Hematopoietic multipotent progenitor cell treated with erythropoietin and hydrocortisone succinate and interleukin-3 and kit ligand, for 4 days (in vitro differentiated cells): ENCODE results near the gene TMEM107.
A peak's percentile ranks its signal among the peaks of the same experiment; 100 is the strongest.
"Not testable (repeated sequence)": the region's sequence is repeated elsewhere in the genome, so short reads cannot be mapped to it uniquely, and the experiment has no call there.

ENCODE experiments used
- DNase-seq: peaks from one replicate; pipeline ENCODE4 v3.0.0-alpha.2; 2015

TMEM107 gene

DNA sequence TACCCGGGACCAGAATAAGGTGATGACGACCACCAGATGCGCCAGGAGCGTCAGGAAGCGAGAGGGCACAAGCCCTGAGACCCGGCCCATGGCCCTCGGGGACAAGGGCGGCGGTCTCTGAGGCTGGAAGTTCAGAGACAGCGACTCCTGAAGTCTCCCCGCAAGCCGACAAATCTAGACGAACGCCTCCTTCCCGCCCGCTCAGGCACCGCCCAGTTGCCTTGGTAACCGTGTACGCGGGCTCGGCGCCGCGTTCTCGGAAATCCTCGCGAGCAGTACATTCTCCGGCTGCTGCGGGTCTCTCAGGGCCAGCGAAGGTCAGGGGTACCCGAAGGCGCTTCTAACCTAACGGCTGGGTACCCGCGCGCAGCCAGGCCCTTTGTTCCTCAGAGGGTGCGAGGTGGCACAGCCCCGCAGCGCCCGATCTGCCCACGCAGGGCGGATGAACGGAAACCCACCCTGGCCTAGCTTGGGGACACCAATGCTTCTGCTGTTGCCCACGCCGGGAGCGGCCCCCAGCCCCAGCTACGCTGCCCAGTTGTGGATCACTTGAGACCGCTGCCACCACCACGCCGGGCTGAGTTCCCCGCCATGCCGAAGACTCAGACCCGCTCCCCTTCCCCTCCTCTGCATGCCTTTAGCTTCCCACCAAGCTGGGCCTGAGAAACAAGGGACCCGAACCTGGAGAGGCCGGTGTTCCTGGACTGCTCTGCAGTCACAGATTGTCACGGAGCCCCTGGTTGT, at the start of gene TMEM107:
Gene TMEM107 (minus strand): TSS at position 184 of the 744 bp plus-strand sequence. CDS start 94 bp downstream, at position 90.
- DNase-seq: peak; percentile 96

DNA sequence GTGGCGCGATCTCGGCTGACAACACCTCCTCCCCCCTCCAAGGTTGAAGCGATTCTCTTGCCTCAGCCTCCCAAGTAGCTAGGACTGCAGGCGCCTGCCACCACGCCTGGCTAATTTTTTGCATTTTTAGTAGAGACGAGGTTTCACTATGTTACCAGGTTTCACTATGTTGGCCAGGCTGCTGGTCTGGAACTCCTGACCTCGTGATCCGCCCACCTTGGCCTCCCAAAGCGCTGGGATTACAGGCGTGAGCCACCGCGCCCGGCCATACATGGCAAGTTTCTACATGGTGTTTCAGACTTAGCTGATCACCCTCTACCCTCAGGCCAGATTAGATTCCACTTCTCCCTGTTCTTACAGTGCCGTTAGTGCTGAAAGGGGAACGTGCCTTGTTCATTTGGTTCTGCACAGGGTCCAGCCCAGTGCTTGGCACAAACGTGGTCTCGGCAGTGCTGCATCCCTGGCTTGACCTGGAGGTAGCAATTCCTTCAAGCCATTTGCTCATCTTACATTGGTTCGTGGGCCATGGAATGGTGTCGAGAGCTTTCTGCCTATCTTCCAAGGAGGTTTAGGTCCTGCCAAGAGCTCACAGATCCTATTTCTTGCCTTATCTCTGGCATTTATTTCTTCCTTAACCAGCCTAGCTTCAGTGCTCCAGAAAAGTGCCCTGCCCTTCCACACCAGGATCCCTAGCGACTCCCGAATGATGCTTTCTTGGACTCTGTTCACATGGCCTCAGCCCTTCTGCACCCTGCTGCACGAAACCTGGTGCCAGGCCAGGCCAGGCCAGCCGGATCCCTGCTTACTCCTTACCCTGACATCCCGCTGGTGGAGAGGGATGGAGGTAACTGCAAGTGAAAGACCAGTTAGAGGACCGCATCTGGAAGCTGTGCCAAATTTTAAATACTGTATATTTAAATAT, 49.0 kb upstream of the TMEM107 start:
- no peak for DNase-seq

DNA sequence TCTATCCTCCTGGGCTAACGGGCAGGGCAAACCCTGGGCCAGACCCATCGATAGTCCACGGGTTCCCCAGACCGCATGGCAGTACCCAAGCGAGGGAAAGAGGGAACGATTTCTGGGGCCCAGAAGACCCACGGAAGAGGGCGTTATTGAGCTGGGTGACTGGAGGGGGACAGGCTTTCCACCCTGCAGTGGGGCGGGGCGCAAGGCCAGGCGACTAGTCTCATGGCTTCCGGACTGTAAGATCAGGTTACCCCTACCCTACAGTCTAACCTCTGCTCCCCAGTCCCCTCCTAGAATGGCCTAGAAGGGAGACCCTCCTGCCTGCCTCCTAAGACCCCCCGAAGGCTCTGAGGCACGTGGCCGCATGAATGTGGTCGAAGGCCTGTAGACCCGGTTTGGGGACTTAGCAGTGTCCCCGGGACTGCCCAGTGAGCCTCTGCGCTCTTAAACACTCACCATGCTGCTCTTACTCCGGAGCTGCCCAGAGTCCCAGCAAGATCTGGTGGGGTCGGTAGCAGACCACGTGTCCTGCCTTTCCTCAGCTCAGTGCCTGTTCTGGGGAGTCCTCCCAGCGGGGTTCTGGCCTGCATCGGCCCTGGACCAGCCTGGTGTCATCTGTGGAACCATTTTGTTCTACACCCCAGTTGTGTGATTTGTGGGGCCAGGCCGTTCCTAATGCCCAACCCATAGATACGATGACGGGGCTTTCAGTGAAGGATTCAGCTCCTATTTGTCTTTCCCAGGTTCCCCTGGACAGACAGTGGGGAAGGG, 47.4 kb upstream of the TMEM107 start:
- DNase-seq: peak; percentile 91

DNA sequence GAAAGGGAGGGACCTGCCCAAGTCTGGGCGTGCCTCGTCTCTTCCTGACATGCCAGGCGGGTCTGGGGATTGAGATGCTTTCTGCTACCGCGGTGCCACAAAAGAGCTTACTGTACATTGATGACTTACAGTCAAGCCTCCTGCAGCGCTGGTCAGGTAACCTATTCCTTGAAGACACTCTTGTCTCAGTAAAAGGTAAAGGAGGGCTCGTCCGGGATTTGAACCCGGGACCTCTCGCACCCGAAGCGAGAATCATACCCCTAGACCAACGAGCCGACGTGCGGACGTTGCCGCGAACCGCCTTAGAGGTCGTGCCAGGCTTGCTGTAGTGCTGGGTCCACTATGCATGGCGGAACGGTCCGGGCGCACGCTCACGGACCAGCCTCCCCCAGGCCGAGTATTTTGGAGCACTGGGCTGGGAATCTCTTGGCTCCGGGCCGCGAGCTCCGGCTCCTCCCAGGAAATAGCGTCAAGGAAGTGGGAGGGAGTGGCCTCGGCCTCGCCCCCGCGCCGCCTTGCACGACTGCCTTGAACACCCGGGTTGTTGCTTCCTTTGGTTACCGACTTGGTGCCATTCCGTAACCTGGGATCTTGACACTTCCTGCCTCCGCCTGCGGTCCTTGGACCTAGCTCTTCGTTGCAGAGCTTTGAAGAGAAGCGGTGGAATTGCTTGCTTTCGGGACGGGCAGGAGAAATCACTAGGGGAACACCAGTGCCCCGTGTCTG, 46.6 kb upstream of the TMEM107 start:
- DNase-seq: peak; percentile 97

DNA sequence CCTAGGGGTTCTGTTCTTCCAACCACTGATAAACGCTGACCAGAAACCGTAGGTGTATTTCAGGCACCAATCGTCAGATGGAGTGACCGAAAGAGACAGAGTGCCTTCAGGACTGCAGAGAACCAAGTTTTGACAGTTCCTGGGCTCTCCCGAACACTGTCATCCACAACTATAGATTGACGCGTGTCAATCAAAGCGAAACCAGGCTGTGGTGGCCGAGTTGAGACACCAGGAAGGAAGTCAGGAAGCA, 46.1 kb upstream of the TMEM107 start:
- DNase-seq: no peak

DNA sequence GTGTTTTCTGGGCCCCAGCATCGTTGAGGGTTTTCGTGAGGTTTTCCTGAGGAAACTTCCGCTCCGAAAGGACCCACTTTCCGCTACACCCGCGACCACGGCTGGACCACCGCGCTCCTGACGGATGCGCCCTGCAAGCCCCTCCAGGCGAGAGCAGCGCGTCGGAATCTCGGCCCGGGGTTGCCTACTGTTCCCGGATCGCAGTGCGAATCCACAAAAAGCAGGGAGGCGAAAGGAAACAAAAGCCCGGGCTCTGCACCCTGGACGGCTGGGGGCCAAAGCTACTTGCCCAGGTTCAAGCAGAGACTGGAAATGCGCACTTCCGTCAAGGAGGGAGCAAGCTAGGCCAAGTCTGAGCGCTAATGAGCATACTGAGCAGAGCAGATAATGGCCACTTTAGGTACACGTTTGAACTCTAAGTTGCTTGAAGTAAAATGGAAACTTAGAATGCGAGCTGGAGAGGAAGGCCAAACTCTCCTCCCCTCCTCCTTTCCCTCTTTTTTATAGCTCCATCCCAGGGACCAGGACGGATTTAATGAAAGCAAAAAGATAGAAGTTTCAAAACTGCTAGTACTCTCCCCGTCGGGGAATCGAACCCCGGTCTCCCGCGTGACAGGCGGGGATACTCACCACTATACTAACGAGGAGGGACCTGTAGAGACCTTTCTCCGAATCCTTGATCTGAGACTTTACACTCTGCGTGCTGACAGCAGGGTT, 45.6 kb upstream of the TMEM107 start:
- DNase-seq: peak; percentile 95

DNA sequence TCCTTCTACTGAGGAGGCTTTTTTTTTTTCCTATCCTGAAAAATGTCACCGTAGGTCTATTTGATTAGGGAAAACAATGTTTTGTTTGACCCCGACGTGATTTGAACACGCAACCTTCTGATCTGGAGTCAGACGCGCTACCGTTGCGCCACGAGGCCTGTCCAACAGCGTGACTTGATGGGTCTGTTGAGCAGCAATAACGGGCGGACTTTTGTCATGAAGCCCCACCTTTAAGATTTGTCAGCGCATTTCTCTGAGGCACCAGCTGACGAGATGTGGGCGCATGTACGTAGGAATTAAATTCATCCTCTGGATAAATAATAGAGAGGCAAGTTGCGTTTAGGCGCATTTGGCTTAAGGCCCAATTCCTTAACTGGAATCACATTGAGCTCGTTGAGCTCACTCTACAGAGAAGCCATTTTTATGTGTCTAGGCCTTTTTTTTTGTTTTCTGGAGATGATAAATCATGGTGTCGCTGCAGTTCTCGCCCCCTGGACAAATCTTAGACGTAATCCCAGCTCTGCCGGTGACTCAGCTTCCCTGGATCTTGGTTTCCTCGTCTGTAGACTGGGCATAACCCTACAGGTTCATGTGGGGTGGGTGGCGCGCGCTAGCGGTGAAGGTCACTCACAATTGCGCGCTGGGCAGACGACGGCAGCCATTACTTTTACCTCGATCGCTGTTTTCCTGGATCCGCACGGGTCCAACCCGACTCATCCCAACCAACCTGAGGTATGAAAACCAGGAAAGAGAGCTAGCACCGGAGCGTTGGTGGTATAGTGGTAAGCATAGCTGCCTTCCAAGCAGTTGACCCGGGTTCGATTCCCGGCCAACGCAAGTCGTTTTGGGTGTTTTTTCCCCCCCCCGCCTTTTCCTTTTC, 44.8 kb upstream of the TMEM107 start:
- peak; percentile 96 for DNase-seq

DNA sequence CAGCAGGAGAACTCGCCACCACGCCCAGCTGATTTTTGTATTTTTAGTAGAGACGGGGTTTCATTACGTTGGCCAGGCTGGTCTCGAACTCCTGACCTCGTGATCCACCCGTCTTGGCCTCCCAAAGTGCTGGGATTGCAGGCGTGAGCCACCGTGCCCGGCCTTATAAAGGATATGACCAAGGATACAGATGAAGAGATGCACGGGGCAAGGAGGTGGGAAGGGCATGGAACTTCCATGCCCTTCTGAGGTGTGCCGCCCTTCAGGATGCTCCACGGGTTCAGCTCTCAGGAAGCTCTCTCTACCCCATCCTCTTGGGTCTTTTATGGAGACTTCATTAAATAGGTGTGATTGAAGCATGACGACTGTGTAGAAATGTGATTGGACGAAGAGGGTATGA, 37.8 kb upstream of the TMEM107 start:
- not testable (repeated sequence) for DNase-seq

DNA sequence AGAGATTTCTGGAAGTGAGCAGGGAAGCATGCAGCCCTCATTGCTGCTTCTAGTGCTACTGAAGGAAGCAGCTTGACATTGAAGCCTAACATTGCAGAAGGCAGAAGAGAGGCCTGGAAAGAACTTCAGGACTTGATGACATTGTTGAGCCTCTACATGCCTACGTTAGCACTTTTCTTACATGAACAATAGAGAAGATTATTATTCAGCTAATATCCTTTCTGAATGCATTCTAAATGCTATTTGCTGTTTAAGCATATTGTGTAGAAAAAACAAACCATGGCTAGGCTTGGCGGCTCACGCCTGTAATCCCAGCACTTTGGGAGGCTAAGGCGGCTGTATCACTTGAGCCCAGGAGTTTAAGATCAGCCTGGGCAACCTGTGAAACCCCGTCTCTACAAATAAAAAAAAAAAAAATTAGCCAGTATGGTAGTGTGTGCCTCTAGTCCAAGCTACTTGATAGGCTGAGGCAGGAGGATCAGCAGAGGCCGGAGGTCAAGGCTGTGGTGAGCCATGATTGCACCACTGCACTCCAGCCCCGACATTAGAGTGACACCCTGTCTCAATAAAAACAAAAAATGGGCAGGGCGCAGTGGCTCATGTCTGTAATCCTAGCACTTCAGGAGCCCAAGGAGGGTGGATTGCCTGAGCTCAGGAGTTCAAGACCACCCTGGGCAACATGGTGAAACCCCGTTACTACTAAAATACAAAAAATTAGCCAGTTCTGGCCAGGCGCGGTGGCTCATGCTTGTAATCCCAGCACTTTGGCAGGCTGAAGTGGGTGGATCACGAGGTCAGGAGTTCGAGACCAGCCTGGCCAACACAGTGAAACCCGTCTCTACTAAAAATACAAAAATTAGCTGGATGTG, 36.4 kb upstream of the TMEM107 start:
- peak; percentile 45 for DNase-seq

DNA sequence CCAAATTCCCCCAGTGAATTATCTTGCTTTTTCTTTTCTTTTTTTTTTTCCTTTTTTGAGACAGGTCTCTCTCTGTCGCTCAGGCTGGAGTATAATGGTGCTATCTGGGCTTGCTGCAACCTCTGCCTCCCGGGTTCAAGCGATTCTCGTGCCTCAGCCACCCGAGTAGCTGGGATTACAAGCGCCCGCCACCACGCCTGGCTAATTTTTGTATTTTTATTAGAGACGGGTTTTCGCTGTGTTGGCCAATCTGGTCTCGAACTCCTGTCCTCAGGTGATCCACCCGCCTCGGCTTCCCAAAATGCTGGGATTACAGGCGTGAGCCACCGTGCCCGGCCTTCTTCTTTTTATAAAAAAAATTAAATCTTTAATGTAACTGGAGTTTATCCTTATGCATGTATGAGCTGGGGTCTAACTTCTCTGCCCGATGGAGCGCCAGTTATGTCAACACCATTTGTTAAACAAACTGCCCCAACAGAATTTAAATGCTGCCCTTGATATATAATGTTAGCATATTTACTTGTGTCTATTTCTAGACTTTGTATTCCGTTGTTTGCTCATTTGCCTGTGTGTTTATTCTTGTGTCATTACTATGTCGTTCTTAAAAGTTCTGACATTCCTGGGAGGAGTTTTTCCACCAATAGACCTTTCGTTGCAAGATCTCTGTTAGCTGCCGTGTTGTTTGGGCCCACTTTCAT, 34.7 kb upstream of the TMEM107 start:
- no peak for DNase-seq

DNA sequence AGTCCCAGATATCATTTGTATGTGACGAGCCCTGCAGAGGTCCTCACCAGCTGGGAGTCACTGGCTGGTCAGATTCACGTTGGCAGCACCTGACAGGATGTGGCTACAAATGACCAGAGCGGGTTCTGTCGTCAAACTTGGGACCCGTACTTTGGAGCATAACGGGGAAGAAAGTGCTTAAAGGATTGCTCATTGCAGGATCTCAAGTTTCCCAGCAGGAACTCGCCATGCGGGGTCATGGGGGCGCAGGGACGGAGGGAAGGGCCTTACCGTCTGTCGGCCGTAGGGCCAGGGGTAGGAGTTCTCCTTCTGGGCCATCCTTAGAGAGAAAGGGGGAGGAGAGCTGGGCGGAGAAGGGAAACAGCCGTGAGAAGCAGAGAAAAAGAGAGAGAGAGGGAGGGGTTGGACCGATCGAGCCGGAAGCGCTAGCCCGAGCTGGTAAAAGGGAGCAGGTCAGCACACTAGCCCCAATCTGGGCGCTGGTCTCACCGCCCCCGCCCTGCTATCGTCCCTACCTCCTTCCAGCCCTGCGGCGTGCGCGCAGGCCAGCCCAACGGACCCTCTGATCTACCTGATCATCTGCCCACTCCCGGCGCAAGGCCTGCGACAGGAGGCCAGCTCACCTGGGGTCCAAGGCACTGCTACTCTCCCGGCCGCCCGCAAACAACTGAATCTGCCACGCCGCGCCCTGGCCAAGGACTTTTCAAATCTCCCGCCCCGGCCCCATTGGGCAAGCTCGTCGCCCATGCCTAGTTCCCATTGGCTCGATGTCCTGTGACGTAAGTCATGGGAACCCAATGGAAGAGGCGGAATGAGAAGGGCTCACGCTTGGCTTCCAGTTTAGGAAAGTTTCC, 34.0 kb upstream of the TMEM107 start, which contains the start of gene AURKB:
Gene AURKB (minus strand): TSS at position 669 of the 854 bp plus-strand sequence. CDS start 351 bp downstream, at position 318.
- DNase-seq: peak; percentile 99

DNA sequence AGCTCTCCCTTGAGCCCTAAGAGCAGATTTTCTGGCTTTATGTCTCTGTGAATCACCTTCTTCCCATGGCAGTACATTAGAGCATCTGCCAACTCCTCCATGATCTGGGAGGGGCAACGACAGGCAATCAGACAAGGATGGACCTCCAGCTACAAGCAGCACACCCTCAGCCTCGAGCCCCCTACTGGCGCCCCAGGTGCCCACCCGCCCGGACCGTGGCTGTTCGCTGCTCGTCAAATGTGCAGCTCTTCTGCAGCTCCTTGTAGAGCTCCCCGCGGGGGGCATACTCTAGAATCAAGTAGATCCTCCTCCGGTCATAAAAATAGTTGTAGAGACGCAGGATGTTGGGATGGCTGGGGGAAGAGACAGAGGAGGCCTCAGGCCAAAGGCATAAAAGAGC, 30.4 kb upstream of the TMEM107 start:
- no peak for DNase-seq

DNA sequence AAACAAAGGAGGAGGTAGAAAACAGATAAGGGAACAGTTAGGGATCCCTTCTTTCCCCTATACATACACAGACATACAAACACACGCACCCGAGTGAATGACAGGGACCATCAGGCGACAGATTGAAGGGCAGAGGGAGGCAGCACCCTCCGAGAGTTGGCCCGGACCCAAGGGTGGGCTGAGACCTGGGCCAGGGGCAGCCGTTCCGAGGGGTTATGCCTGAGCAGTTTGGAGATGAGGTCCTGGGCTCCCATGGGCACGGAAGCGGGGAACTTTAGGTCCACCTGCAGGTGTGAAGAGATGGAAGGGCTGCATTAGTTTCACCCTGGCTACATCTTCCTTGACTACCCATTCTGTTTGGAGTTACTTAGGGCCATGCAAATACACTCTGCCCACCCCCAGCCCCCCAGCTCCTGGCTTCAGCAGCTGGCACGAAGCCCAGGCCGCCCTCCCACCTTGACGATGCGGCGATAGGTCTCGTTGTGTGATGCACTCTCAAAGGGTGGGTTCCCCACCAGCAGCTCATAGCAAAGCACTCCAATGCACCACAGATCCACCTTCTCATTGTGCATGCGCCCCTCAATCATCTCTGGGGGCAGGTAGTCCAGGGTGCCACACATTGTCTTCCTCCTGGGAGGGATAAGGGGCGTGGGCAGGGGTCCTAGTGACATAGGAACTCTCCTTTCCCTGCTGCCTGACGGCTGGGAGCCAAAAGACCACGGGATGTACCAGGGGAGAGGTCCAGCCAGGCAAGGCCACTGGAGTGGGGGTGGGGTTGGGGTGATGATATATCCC, 28.8 kb upstream of the TMEM107 start:
- DNase-seq: no peak

DNA sequence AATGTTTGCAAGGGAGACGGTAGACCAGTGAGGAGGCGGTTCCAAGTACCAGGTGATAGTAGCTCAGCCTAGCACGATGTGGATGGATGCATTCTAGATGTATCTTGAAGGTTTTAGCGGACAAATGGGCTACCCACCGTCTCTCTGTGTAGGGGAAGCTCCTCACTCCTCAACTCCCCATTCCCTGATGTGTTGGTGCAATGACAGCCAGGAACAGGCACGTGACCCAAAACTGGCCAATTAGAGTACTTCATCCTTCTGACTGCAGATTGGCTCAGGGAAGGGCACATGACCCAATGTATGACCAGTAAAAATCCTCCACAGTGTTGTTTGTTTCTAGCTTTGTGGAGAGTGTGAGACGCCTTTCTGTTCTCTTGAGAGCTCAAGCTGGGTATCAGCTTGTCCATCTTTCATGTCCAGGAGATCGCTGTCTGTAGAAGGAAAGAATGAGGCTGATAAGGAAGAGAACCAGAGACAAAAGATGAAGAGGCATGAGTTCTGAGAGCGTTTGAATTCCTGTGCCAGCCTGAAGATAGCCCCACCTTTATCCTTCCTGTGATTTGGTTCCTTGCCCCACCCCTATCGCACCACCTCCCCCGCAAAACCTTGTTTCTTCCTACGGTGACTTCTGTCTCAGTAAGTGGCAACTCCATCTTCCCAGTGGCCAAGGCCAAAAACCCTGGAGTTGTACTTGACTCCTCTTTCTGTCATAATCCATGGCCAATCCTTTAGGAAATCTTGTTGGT, 16.1 kb upstream of the TMEM107 start:
- peak; percentile 94 for DNase-seq

DNA sequence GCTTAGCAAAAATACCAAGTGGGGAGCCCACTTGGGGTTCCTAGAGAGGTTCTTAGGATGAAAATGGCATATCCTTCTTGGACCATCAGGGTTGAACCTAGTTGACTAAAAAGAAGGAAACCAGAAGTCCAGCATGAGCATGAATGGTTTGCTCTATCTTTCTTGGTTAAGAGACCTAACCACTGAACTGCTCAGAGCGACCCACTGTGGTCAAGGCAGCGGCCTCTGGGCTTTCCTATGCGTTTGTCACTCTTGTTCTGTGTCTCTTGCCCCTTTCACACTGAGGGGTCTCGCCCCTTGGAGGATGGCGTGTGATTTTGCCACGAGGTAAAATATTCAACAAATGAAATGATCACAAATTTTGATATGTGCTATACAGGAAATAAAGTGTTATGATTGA, 14.3 kb upstream of the TMEM107 start:
- DNase-seq: no peak

DNA sequence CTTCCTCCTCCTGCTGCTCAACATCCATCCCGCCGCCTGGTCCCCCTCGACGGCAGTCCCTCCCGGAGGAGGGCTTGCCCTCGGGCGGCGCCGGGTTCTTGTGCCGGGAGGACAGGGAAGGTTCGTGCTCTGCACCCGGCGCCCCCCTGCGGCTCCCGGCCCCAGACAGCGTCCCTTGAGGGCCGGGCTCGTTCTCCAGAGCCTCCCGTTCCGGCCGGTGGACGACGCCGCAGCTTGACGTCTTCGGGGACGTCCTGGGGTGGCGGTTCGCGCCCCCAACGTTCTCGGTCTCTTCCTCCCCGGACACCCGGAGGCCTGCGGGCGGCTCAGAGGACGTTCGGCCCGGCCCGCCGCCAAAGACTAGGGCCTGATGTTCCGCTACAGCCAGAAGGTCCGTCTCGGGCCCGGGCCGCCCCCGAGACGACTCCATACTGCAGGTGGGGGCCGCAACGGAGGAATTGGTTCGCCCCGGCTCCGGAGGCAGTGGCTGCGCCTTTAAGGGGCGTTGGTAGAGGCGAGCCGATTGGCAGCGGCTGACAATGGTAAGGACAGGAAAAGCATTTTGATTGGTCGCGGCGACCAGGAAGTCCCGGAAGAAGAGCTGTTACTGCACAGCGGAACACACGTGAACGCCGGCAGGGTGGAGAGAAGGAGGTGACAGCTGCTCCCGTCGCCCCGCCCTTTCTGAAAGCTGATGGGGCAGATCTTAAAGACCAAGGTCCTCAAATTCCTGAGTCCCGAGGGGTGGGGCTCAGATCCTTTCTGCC, 13.7 kb upstream of the TMEM107 start, which contains the start of gene BORCS6:
Gene BORCS6 (minus strand): TSS at position 470 of the 767 bp plus-strand sequence. CDS start 40 bp downstream, at position 430.
- peak; percentile 99 for DNase-seq
